ENCODE results near the gene EDEM3.
"Not testable (repeated sequence)": the region's sequence is repeated elsewhere in the genome, so short reads cannot be mapped to it uniquely, and the experiment has no call there.

The EDEM3 gene

DNA sequence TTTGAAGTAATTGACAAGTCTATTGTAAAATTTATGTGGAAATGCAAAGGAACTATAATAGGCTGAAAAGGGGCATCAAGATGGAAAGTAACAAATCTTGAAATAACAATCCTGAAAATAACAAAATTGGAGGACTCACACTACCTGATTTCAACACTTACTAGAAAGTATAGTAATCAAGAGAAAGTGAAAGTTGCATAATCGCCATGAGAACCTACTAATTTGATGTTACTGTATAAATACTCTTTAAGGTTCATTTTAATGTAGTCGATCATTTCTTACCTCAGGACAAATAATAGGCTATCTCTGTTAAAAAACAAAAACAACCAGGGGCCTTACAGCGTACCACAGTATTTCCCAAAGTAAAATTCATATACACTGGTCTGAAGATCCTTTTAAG is 71.7 kb downstream of the EDEM3 start:
- Histone ChIP-seq H3K4me3 (no peak overlapping the region), H3K36me3 (ENCODE audit: insufficient read depth, low read length) (no peaks in the 10 kb centered on the region), H3K9me3 (ENCODE audit: low read depth, low read length) (no peaks in the 10 kb centered on the region), H3K9ac (ENCODE audit: insufficient read length) (no peak overlapping the region), H3K27ac (no peak overlapping the region)
- TF ChIP-seq POLR2AphosphoS5 (IDR thresholded peaks at IDR 0.05; ENCODE audit: borderline replicate concordance, low read depth, low read length): no peak
- no peak for TF ChIP-seq FOXP2 (optimal IDR thresholded peaks at IDR 0.05; ENCODE audit: control extremely low read depth, extremely low read length, insufficient read depth)
- TF ChIP-seq EZH2 (IDR thresholded peaks at IDR 0.05): no peak
- DNase-seq (ENCODE audit: low read depth, low spot score): no peak

DNA sequence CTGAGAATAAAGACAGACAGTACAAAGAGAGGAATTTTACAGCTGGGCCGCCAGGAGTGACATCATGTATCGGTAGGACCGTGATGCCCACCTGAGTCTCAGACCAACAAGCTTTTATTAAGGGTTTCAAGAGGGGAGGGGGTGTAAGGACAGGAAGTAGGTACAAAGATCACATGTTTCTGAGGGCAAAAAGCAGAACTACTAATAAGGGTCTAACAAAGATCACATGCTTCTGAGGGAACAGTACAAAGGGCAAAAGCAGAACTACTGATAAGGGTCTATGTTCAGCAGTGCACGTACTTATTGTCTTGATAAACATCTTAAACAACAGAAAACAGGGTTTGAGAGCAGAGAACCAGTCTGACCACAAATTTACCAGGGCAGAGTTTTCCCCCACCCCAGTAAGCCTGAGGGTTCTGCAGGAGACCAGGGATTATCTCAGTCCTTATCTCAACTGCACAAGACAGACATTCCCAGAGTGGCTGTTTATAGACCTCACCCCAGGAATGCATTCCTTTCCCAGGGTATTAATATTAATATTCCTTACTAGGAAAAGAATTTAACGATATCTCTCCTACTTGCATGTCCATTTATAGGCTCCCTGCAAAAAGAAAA is 73.9 kb downstream of the EDEM3 start:
- H3K27ac ChIP-seq; H3K9ac ChIP-seq (ENCODE audit: insufficient read length); H3K4me3 ChIP-seq; H3K36me3 ChIP-seq (ENCODE audit: insufficient read depth, low read length); DNase-seq (ENCODE audit: low read depth, low spot score); H3K9me3 ChIP-seq (ENCODE audit: low read depth, low read length): not testable (repeated sequence)

DNA sequence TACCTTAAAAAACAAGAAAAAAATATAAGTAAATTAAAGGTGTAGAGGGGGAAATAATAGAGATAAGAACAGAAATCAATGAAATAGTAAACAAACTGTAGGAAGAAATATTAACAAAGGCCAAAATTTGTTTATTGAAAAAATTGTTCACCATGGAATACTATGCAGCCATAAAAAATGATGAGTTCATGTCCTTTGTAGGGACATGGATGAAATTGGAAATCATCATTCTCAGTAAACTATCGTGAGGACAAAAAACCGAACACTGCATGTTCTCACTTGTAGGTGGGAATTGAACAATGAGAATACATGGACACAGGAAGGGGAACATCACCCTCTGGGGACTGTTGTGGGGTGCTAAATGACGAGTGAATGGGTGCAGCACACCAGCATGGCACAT is 75.2 kb downstream of the EDEM3 start:
- H3K4me3 ChIP-seq; H3K9ac ChIP-seq (ENCODE audit: insufficient read length); H3K36me3 ChIP-seq (ENCODE audit: insufficient read depth, low read length); H3K27ac ChIP-seq; H3K9me3 ChIP-seq (ENCODE audit: low read depth, low read length); DNase-seq (ENCODE audit: low read depth, low spot score): not testable (repeated sequence)

DNA sequence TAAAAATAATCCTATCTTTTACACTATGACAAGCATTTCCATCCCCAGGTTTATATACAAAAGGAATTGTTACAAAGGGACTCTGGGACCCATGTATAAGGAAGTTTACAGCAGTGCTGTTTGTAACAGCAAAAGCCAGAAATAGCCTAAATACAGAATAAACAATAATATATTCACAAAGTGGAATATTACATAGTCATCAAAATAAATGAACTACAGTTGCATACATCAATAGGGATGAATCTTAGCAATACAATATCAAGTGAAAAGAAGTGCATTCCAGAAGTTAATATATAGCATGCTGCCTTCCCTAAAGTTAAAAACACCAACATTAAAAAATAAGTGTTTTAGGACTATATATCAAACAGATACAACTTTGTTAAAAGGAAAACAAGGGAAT is 77.3 kb downstream of the EDEM3 start:
- no peak overlapping the region for H3K4me3 ChIP-seq
- H3K9me3 ChIP-seq (ENCODE audit: low read depth, low read length): no peaks in the 10 kb centered on the region
- no peak overlapping the region for H3K9ac ChIP-seq (ENCODE audit: insufficient read length)
- no peaks in the 10 kb centered on the region for H3K36me3 ChIP-seq (ENCODE audit: insufficient read depth, low read length)
- no peak overlapping the region for H3K27ac ChIP-seq
- TF ChIP-seq EZH2 (IDR thresholded peaks at IDR 0.05) (no peak), FOXP2 (optimal IDR thresholded peaks at IDR 0.05; ENCODE audit: control extremely low read depth, extremely low read length, insufficient read depth) (no peak), POLR2AphosphoS5 (IDR thresholded peaks at IDR 0.05; ENCODE audit: borderline replicate concordance, low read depth, low read length) (no peak)
- DNase-seq (ENCODE audit: low read depth, low spot score): no peak

DNA sequence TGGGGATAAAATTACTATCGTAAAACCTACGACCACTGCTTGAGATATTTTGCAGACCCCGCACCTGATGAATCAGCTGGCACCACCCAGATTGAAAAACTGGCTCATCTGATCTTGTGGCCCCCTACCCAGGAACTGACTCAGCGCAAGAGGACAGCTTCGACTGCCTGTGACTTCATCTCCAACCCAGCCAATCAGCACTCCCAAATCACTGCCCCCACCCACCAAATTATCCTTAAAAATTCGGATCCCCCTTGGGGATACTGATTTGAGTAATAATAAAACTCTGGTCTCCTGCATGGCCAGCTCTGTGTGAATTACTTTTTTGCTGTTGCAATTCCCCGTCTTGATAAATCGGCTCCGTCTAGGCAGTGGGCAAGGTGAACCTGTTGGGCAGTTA is 81.4 kb downstream of the EDEM3 start:
- Histone ChIP-seq H3K9ac (ENCODE audit: insufficient read length) (no peak overlapping the region), H3K9me3 (ENCODE audit: low read depth, low read length) (no peaks in the 10 kb centered on the region), H3K27ac (no peak overlapping the region), H3K4me3 (no peak overlapping the region), H3K36me3 (ENCODE audit: insufficient read depth, low read length) (no peaks in the 10 kb centered on the region)
- no peak for TF ChIP-seq FOXP2 (optimal IDR thresholded peaks at IDR 0.05; ENCODE audit: control extremely low read depth, extremely low read length, insufficient read depth)
- TF ChIP-seq POLR2AphosphoS5 (IDR thresholded peaks at IDR 0.05; ENCODE audit: borderline replicate concordance, low read depth, low read length): no peak
- TF ChIP-seq EZH2 (IDR thresholded peaks at IDR 0.05): no peak
- DNase-seq (ENCODE audit: low read depth, low spot score): no peak

DNA sequence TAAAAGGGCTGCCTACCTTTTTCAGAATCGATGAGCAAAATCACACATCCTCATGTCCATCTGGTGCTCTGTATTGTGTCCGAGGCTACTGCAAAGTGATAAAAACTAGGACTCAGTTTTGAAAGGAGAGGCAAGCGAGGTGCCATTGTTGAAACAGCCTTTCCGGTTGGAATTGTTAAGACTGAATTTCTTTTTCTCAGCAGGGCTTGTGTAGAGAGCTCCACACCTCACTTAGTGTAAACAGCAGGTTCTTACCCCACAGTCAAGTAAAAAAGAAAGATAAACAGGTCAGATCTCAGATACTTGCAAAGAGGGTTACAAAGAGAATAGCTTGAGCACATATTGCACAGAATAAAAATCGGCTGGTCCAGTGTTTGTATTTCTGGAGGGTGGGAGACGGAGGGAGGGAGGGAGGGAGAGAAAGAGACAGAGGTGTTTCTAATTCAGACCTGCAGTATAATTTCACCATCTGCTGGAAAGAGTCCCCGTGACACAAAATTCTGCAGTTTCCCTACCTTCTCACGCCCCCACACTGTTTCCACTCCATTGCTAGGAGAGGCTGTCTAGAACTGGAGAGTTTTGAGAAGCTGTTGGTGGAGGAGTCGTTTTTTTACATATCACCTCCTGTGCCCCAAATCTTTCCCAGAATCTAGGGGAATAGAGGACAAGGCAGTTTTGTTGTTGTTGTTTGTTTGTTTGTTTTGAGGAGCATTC is 82.5 kb downstream of the EDEM3 start:
- Histone ChIP-seq H3K9me3 (ENCODE audit: low read depth, low read length) (no peaks in the 10 kb centered on the region), H3K9ac (ENCODE audit: insufficient read length) (no peak overlapping the region), H3K36me3 (ENCODE audit: insufficient read depth, low read length) (no peaks in the 10 kb centered on the region), H3K4me3 (no peak overlapping the region), H3K27ac (no peak overlapping the region)
- TF ChIP-seq POLR2AphosphoS5 (IDR thresholded peaks at IDR 0.05; ENCODE audit: borderline replicate concordance, low read depth, low read length) (no peak), EZH2 (IDR thresholded peaks at IDR 0.05) (no peak), FOXP2 (optimal IDR thresholded peaks at IDR 0.05; ENCODE audit: control extremely low read depth, extremely low read length, insufficient read depth) (no peak)
- no peak for DNase-seq (ENCODE audit: low read depth, low spot score)

DNA sequence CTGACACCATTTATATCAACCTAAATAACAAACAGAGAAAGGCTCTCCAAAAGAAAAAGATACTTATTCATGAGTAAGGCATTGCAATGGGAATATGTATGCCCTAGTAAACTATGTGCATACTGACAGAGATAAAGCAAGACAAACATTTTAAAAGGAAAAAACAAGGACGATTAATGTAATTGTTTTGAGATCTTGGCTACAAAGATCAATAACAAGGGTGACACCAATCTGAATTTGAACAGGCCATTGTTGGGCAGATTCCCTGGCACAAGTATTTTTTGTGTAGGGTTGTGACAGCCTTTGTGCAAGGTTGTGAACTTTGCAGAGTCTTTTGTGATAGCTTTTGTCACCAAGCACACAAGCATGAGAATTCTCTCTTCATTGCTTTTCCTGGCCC is 85.3 kb downstream of the EDEM3 start:
- no peak overlapping the region for H3K9ac ChIP-seq (ENCODE audit: insufficient read length)
- no peak overlapping the region for H3K4me3 ChIP-seq
- TF ChIP-seq FOXP2 (optimal IDR thresholded peaks at IDR 0.05; ENCODE audit: control extremely low read depth, extremely low read length, insufficient read depth): no peak
- no peak for TF ChIP-seq EZH2 (IDR thresholded peaks at IDR 0.05)
- no peak for TF ChIP-seq POLR2AphosphoS5 (IDR thresholded peaks at IDR 0.05; ENCODE audit: borderline replicate concordance, low read depth, low read length)
- H3K27ac ChIP-seq: no peak overlapping the region
- H3K36me3 ChIP-seq (ENCODE audit: insufficient read depth, low read length): no peaks in the 10 kb centered on the region
- H3K9me3 ChIP-seq (ENCODE audit: low read depth, low read length): no peaks in the 10 kb centered on the region
- no peak for DNase-seq (ENCODE audit: low read depth, low spot score)

DNA sequence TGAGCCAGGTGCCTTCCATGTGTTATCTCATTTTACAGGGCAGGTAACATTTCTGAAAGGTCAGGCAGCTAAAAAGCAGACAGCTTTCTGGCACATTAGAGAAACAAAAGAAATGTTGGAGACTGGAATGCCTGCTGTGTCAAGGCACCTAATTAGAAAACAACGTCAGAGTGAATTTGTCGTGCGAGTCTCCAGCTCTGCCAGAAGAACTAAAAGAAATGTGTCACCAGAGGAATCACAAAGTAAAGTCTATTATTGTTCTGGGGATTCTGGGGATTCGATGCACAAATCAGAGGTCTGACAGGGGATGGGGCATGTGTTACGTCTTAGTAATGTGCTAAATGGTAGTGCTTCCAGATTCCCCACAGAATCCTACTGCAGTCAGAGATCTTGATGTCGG is 89.3 kb downstream of the EDEM3 start:
- no peak for DNase-seq (ENCODE audit: low read depth, low spot score)
- Histone ChIP-seq H3K9ac (ENCODE audit: insufficient read length) (no peak overlapping the region), H3K9me3 (ENCODE audit: low read depth, low read length) (no peaks in the 10 kb centered on the region), H3K36me3 (ENCODE audit: insufficient read depth, low read length) (no peaks in the 10 kb centered on the region), H3K27ac (no peak overlapping the region), H3K4me3 (no peak overlapping the region)
- no peak for TF ChIP-seq POLR2AphosphoS5 (IDR thresholded peaks at IDR 0.05; ENCODE audit: borderline replicate concordance, low read depth, low read length)
- no peak for TF ChIP-seq EZH2 (IDR thresholded peaks at IDR 0.05)
- TF ChIP-seq FOXP2 (optimal IDR thresholded peaks at IDR 0.05; ENCODE audit: control extremely low read depth, extremely low read length, insufficient read depth): no peak

DNA sequence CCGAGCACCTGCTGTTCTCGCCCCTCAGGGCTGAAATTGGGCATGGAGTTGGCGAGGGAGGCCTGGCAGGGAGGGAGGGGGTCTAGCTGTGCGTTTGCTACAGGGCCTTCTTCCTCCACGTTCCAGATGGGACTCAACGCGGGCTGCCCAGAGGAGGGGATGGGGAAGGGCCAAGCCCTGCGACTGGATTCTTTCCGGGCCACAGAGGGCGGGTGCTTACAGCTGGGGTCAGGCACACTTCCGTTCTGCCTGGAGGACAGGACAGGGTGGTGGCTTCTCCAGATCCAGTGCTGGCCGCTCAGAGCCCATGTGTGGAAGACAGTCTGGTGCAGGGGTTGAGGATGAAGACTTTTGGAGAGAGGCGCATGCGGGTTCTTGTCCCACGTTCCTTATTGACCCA is 90.0 kb downstream of the EDEM3 start:
- Histone ChIP-seq H3K27ac (no peak overlapping the region), H3K9me3 (ENCODE audit: low read depth, low read length) (no peaks in the 10 kb centered on the region), H3K9ac (ENCODE audit: insufficient read length) (no peak overlapping the region), H3K4me3 (no peak overlapping the region), H3K36me3 (ENCODE audit: insufficient read depth, low read length) (no peaks in the 10 kb centered on the region)
- DNase-seq (ENCODE audit: low read depth, low spot score): no peak
- no peak for TF ChIP-seq EZH2 (IDR thresholded peaks at IDR 0.05)
- no peak for TF ChIP-seq FOXP2 (optimal IDR thresholded peaks at IDR 0.05; ENCODE audit: control extremely low read depth, extremely low read length, insufficient read depth)
- TF ChIP-seq POLR2AphosphoS5 (IDR thresholded peaks at IDR 0.05; ENCODE audit: borderline replicate concordance, low read depth, low read length): no peak

Data from SK-N-MC (cell line).